B cell (primary cell): ENCODE measurements around the gene OTUB2. TPM values are rescaled to one million over a fixed set of nuclear protein-coding genes. Genes with fewer than 3 reads are reported as not detected.

Experiments used
- ATAC-seq: fragments of 200-7000 bp; cut with Tn5 transposase; one replicate; pipeline ENCODE4 v1.10.0; 2021; ENCODE audit warnings: low read depth, mild to moderate bottlenecking, moderate number of reproducible peaks, moderate library complexity
- CTCF ChIA-PET: fragments of 350-600 bp; sonication (Branson Sonifier 250); formaldehyde crosslinking; loops from one replicate; lab custom pipeline; 2021; ENCODE audit warnings: antibody characterized with exemption, inconsistent platforms; lab: Charles Lee
- POLR2A ChIA-PET: fragments of 350-600 bp; sonication (Branson Sonifier 250); formaldehyde crosslinking; loops from one replicate; lab custom pipeline; 2021; ENCODE audit warnings: antibody characterized with exemption; lab: Charles Lee
- DNase-seq: peaks from one replicate; pipeline ENCODE4 v3.0.0; 2013
- H2AFZ ChIP-seq: 2 replicates; pipeline ENCODE4 v1.6.1; 2012; ENCODE audit warnings: mild to moderate bottlenecking, low read depth, low read length; ENCODE audit not compliant: insufficient read depth, poor library complexity, severe bottlenecking
- H3K27ac ChIP-seq, 2 donors: 1 replicate in 1 of 2; 2 replicates in 1 of 2; pipeline ENCODE4 v1.5.1; 2012 to 2013; ENCODE audit warnings: low read length in 2 of 2, mild to moderate bottlenecking in 2 of 2, moderate library complexity in 1 of 2
- H3K27me3 ChIP-seq, 4 experiments: fragments of 200-600 bp in 1 of 4; sonication (generic) in 1 of 4; replicated peaks in 1 of 4; 1 replicate in 2 of 4; 2 replicates in 2 of 4; pipeline versions ENCODE4 v1.6.1 to v1.7.0; 2013 to 2016; ENCODE audit warnings: low read length in 3 of 4, mild to moderate bottlenecking in 2 of 4, mixed read lengths in 1 of 4, moderate library complexity in 1 of 4; ENCODE audit not compliant: insufficient read depth in 4 of 4, control insufficient read depth in 3 of 4; ENCODE audit errors: control extremely low read depth in 1 of 4
- H3K36me3 ChIP-seq, 2 experiments: replicated peaks in 1 of 2; 1 replicate in 1 of 2; 2 replicates in 1 of 2; pipeline versions ENCODE4 v1.6.1 to v1.7.1; 2013; ENCODE audit warnings: low read length in 1 of 2; ENCODE audit not compliant: insufficient read depth in 2 of 2, control insufficient read depth in 1 of 2; ENCODE audit errors: control extremely low read depth in 1 of 2, extremely low read depth in 1 of 2
- H3K4me1 ChIP-seq, 2 donors: fragments of 200-600 bp in 1 of 2; sonication (generic) in 1 of 2; 1 replicate in 1 of 2; 2 replicates in 1 of 2; pipeline versions ENCODE4 v1.5.1 to v1.6.1; 2013 to 2017; ENCODE audit warnings: low read length in 2 of 2; ENCODE audit not compliant: control insufficient read depth in 2 of 2, insufficient read depth in 2 of 2
- H3K4me2 ChIP-seq: replicated peaks from 2 replicates; pipeline ENCODE3; 2012; ENCODE audit warnings: mild to moderate bottlenecking, low read depth, low read length; ENCODE audit not compliant: poor library complexity, severe bottlenecking
- H3K4me3 ChIP-seq, 5 experiments: fragments of 200-600 bp in 1 of 5; sonication (generic) in 1 of 5; 1 replicate in 3 of 5; 2 replicates in 2 of 5; pipeline versions ENCODE4 v1.5.1 to v1.7.0; 2011 to 2016; ENCODE audit warnings: low read length in 4 of 5, mild to moderate bottlenecking in 4 of 5, low read depth in 2 of 5, control low read depth in 1 of 5, moderate library complexity in 1 of 5; ENCODE audit not compliant: insufficient read depth in 1 of 5; ENCODE audit errors: control extremely low read depth in 1 of 5, extremely low read depth in 1 of 5
- H3K79me2 ChIP-seq: fragments of 200-600 bp; sonication (generic); one replicate; pipeline ENCODE4 v1.6.0; 2016; ENCODE audit warnings: low read length; ENCODE audit not compliant: control insufficient read depth, insufficient read depth
- H3K9ac ChIP-seq: fragments of 200-600 bp; sonication (generic); 2 replicates; pipeline ENCODE4 v1.6.1; 2017; ENCODE audit warnings: mild to moderate bottlenecking, low read length, moderate library complexity
- H3K9me3 ChIP-seq, 3 donors: one replicate each; pipeline versions ENCODE4 v1.6.1 to v1.7.1; 2013; ENCODE audit warnings: low read length in 2 of 3; ENCODE audit not compliant: control insufficient read depth in 2 of 3, insufficient read depth in 1 of 3; ENCODE audit errors: control extremely low read depth in 1 of 3
- H4K20me1 ChIP-seq: 2 replicates; pipeline ENCODE4 v1.6.0; 2012; ENCODE audit warnings: mild to moderate bottlenecking, low read length; ENCODE audit not compliant: insufficient read depth, control insufficient read depth, poor library complexity, severe bottlenecking
- H3K27ac Mint-ChIP-seq: one replicate; pipeline ENCODE4 v1.8.0; 2021; ENCODE audit warnings: mixed read lengths
- H3K27me3 Mint-ChIP-seq: one replicate; pipeline ENCODE4 v1.8.0; 2021; ENCODE audit warnings: mixed read lengths
- H3K4me1 Mint-ChIP-seq: one replicate; pipeline ENCODE4 v1.8.0; 2021; ENCODE audit warnings: mixed read lengths
- H3K4me3 Mint-ChIP-seq: one replicate; pipeline ENCODE4 v1.8.0; 2021; ENCODE audit warnings: mixed read lengths
- H3K9me3 Mint-ChIP-seq: one replicate; pipeline ENCODE4 v1.8.0; 2022; ENCODE audit warnings: mixed read lengths; ENCODE audit not compliant: insufficient read depth
- EZH2 ChIP-seq: IDR thresholded peaks from 2 replicates; pipeline ENCODE4 v1.6.1; 2012; ENCODE audit warnings: borderline replicate concordance, low read depth, mild to moderate bottlenecking, moderate library complexity, low read length; ENCODE audit not compliant: insufficient read depth, poor library complexity, severe bottlenecking
- WGBS: methylation state at CpG from one replicate; pipeline ENCODE4 v1.1.5; 2013; ENCODE audit warnings: missing lambda C conversion rate; ENCODE audit not compliant: insufficient coverage; 5-methylcytosine and 5-hydroxymethylcytosine counted together
- intact Hi-C: fragments of 100-400 bp; cut with micrococcal nuclease; formaldehyde crosslinking; loops from one replicate; pipeline ENCODE4 v1.10.0; 2022
- polyA plus RNA-seq: library from polyadenylated mRNA; depleted of rRNA; stranded (reverse); fragments of >200 nt; gene quantifications from 2 replicates; pipeline ENCODE4 v1.2.3, GENCODE V29; 2012
- total RNA-seq, 2 donors: library from RNA; stranded (reverse); fragments of 120-200 nt in 1 of 2; gene quantifications; 1 replicate in 1 of 2; 2 replicates in 1 of 2; pipeline versions ENCODE4 v1.2.3 to v1.2.4, GENCODE V29; 2013 to 2022
- TF ChIP-seq, protein P1 (sequence below): fragments of 200-600 bp; IDR thresholded peaks from one replicate; pipeline ENCODE4 v1.8.0; 2022; ENCODE audit warnings: antibody characterized with exemption, mild to moderate bottlenecking

The OTUB2 gene
- total and polyA plus RNA-seq, 2 donors (not counting 1 experiment from before 2014, with no cell fraction given), result 0.04 to 0.17 TPM

DNA sequence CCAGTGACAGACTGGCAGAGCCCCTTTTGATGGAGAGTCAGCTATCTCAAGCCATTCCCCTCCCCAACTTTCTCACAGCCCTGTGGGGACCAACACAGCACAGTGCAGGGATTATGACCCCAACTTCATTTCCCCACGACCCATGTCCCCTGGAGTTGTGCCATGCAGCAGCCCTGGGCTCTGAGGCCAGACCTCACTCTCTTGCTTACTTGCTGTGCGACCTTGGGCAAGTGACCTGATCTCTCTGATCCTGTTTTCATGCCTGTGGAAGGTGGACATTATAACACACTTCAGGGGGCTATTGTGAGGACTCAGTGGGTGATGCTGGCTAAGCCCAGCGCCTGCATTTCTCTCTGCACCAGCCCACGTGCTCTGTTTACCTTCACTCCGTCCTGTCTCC is 14.1 kb downstream of the OTUB2 start:
- ATAC-seq (no peak), DNase-seq (no peak)
- H3K4me1 ChIP-seq, result no peaks in the 10 kb centered on the region
- CTCF ChIA-PET, result interaction anchor here (9.5 kb wide), 1 partner anchor 99 kb away, joined by 195 read pairs; no protein-coding TSS in a partner anchor
- Mint-ChIP-seq H3K9me3 (no peaks in the 10 kb centered on the region), H3K4me1 (peaks cover 2% of the 10 kb centered on the region), H3K4me3 (no peak overlapping the region), H3K27ac (no peak overlapping the region), H3K27me3 (no peaks in the 10 kb centered on the region)
- WGBS, result 94% methylated on average over 2 of the region's 5 CpGs
- no peaks in the 10 kb centered on the region for H3K9me3 ChIP-seq
- H3K4me2 ChIP-seq, result no peak overlapping the region
- TF ChIP-seq, protein P1, sequence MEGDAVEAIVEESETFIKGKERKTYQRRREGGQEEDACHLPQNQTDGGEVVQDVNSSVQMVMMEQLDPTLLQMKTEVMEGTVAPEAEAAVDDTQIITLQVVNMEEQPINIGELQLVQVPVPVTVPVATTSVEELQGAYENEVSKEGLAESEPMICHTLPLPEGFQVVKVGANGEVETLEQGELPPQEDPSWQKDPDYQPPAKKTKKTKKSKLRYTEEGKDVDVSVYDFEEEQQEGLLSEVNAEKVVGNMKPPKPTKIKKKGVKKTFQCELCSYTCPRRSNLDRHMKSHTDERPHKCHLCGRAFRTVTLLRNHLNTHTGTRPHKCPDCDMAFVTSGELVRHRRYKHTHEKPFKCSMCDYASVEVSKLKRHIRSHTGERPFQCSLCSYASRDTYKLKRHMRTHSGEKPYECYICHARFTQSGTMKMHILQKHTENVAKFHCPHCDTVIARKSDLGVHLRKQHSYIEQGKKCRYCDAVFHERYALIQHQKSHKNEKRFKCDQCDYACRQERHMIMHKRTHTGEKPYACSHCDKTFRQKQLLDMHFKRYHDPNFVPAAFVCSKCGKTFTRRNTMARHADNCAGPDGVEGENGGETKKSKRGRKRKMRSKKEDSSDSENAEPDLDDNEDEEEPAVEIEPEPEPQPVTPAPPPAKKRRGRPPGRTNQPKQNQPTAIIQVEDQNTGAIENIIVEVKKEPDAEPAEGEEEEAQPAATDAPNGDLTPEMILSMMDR, result no peak
- TF ChIP-seq EZH2, result no peak
- no peaks in the 10 kb centered on the region for H3K27me3 ChIP-seq
- H3K4me3 ChIP-seq, result no peak overlapping the region
- no peak overlapping the region for H3K9ac ChIP-seq
- POLR2A ChIA-PET, result no interaction called here
- intact Hi-C loops, result no loop called here
- H4K20me1 ChIP-seq, result no peaks in the 10 kb centered on the region
- no peak overlapping the region for H2AFZ ChIP-seq
- H3K36me3 ChIP-seq, result peaks cover 0 to 3% of the 10 kb centered on the region in 2 experiments
- no peaks in the 10 kb centered on the region for H3K79me2 ChIP-seq
- H3K27ac ChIP-seq, result no peak overlapping the region

DNA sequence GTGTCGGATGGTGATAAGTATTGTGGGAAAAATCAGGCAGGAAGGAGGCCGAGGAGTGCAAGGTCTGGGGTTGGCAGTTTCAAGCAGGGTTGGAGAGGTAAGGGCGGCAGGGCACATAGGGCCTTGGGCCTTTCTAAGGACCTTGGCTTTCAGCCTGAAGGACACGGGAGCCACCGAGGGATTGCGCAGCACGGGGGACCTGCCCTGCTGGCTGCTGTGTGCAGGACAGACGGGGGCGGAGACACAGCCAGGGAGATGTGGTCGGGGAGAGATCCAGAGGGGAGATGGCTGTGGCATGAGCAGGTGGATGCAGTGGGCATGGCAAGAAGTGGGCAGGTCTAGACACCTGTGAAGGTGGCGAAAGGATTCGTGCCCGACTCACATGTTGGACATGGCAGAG is 14.7 kb downstream of the OTUB2 start:
- POLR2A ChIA-PET, result no interaction called here
- H3K36me3 ChIP-seq, result peaks cover 0 to 7% of the 10 kb centered on the region in 2 experiments
- Mint-ChIP-seq H3K4me1 (peaks cover 2% of the 10 kb centered on the region), H3K4me3 (no peak overlapping the region), H3K27ac (peak overlapping the region; percentile 12), H3K27me3 (no peaks in the 10 kb centered on the region), H3K9me3 (no peaks in the 10 kb centered on the region)
- intact Hi-C loops, result no loop called here
- H3K79me2 ChIP-seq, result no peaks in the 10 kb centered on the region
- ATAC-seq, result no peak
- no peak overlapping the region for H3K9ac ChIP-seq
- H3K9me3 ChIP-seq, result no peaks in the 10 kb centered on the region
- H2AFZ ChIP-seq, result no peak overlapping the region
- no peak overlapping the region for H3K27ac ChIP-seq
- 94% methylated on average over 13 of the region's 13 CpGs for WGBS
- DNase-seq, result no peak
- TF ChIP-seq, protein P1, result no peak
- TF ChIP-seq EZH2, result no peak
- H3K27me3 ChIP-seq, result no peaks in the 10 kb centered on the region
- no peaks in the 10 kb centered on the region for H4K20me1 ChIP-seq
- CTCF ChIA-PET, result no interaction called here
- H3K4me2 ChIP-seq, result no peak overlapping the region
- no peak overlapping the region for H3K4me3 ChIP-seq
- H3K4me1 ChIP-seq, result no peaks in the 10 kb centered on the region
